Activated CD4-positive, alpha-beta memory T cell treated with anti-CD3 and anti-CD28 coated beads, Interleukin-2, amount 10 ng/mL, durations not matched to agents 7 days and 5 days (primary cell): Measurements from ENCODE around the gene RBM20. TPM values are rescaled to one million over a fixed set of nuclear protein-coding genes. Genes with fewer than 3 reads are reported as not detected.
A peak's percentile ranks its signal among the peaks of the same experiment; 100 is the strongest.
"Not testable (repeated sequence)": the region's sequence is repeated elsewhere in the genome, so short reads cannot be mapped to it uniquely, and the experiment has no call there.

Experiments used
- CTCF ChIA-PET: fragments of 350-600 bp; sonication (Branson Sonifier 250); formaldehyde crosslinking; loops from one replicate; lab custom pipeline; 2021; ENCODE audit warnings: antibody characterized with exemption, inconsistent platforms; lab: Charles Lee
- POLR2A ChIA-PET: fragments of 350-600 bp; sonication (Branson Sonifier 250); formaldehyde crosslinking; loops from one replicate; lab custom pipeline; 2021; ENCODE audit warnings: antibody characterized with exemption; lab: Charles Lee
- DNase-seq: peaks from one replicate; pipeline ENCODE4 v3.0.0-alpha.2; 2020
- H3K27ac Mint-ChIP-seq: one replicate; pipeline ENCODE4 v1.8.0; 2021; ENCODE audit warnings: mild to moderate bottlenecking, mixed read lengths
- H3K27me3 Mint-ChIP-seq: one replicate; pipeline ENCODE4 v1.8.0; 2021; ENCODE audit warnings: mixed read lengths
- H3K36me3 Mint-ChIP-seq: one replicate; pipeline ENCODE4 v1.8.0; 2021; ENCODE audit warnings: low read depth, mixed read lengths
- H3K4me1 Mint-ChIP-seq: one replicate; pipeline ENCODE4 v1.8.0; 2021; ENCODE audit warnings: mixed read lengths
- H3K4me3 Mint-ChIP-seq: one replicate; pipeline ENCODE4 v1.8.0; 2021; ENCODE audit warnings: mild to moderate bottlenecking, mixed read lengths
- H3K9me3 Mint-ChIP-seq: one replicate; pipeline ENCODE4 v1.8.0; 2021; ENCODE audit warnings: mixed read lengths
- total RNA-seq, 2 experiments: library from RNA; stranded (reverse); gene quantifications; one replicate each; pipeline ENCODE4 v1.2.3, GENCODE V29; 2021

RBM20 gene
- under 1 TPM in 1 of 2 experiments, not detected in 1; 0.03 TPM for total RNA-seq

- peak within 1 kb of the TSS; percentile 75 for H3K4me3 Mint-ChIP-seq
- ChIA-PET CTCF (interaction anchor here (0.9 to 1.2 kb wide), 2 partner anchors 29 to 33 kb away, joined by 3 to 4 read pairs; no protein-coding TSS in a partner anchor), POLR2A (interaction anchor here (1.3 to 1.7 kb wide), 3 partner anchors 28 to 77 kb away, joined by 3 to 4 read pairs (median 3); partner anchors contain the start of gene SMC3)
- peaks cover 33% of the 10 kb centered on the region for H3K4me1 Mint-ChIP-seq
- H3K27ac Mint-ChIP-seq, result no peak within 1 kb of the TSS
- H3K36me3 Mint-ChIP-seq, result no peaks in the 10 kb centered on the region
- DNase-seq, result peak; percentile 21
- no peaks in the 10 kb centered on the region for H3K9me3 Mint-ChIP-seq
- peaks cover 69% of the 10 kb centered on the region for H3K27me3 Mint-ChIP-seq
These were observed at the start of gene RBM20 for GRCh38 chr10:110643653-110644597. RBM20 (plus strand) TSS chr10:110644336; CDS start chr10:110644455, 119 bp downstream.

GRCh38 chr10:110597476-110597875 lies 46.7 kb upstream of the RBM20 start:
- no peak overlapping the region for H3K4me3 Mint-ChIP-seq
- no peaks in the 10 kb centered on the region for H3K27me3 Mint-ChIP-seq
- H3K27ac Mint-ChIP-seq, result no peak overlapping the region
- DNase-seq, result no peak
- POLR2A ChIA-PET, result interaction anchor here (0.9 kb wide), 1 partner anchor 11 kb away, joined by 3 read pairs; no protein-coding TSS in a partner anchor
- peaks cover 66% of the 10 kb centered on the region for H3K36me3 Mint-ChIP-seq
- H3K9me3 Mint-ChIP-seq, result no peaks in the 10 kb centered on the region
- CTCF ChIA-PET, result interaction anchor here (4.5 kb wide), 1 partner anchor 292 kb away, joined by 56 read pairs; the partner anchor contains the start of gene SMNDC1
- no peaks in the 10 kb centered on the region for H3K4me1 Mint-ChIP-seq

- no peaks in the 10 kb centered on the region for H3K9me3 Mint-ChIP-seq
- ChIA-PET CTCF (interaction anchor here (0.6 to 4.5 kb wide), 15 partner anchors 8 to 300 kb away, joined by 3 to 56 read pairs (median 4); partner anchors contain the start of genes PDCD4 and SMNDC1), POLR2A (interaction anchor here (0.6 to 1.7 kb wide), 4 partner anchors 17 to 44 kb away, joined by 3 to 4 read pairs (median 4); partner anchors contain the start of genes RBM20 and SMC3)
- no peak overlapping the region for H3K27ac Mint-ChIP-seq
- H3K4me1 Mint-ChIP-seq, result no peaks in the 10 kb centered on the region
- H3K4me3 Mint-ChIP-seq, result no peak overlapping the region
- no peaks in the 10 kb centered on the region for H3K27me3 Mint-ChIP-seq
- peaks cover 65% of the 10 kb centered on the region for H3K36me3 Mint-ChIP-seq
- peak; percentile 37 for DNase-seq
These were observed 43.5 kb upstream of the RBM20 start for GRCh38 chr10:110600487-110601101.

GRCh38 chr10:110601581-110601980 lies 42.6 kb upstream of the RBM20 start:
- POLR2A ChIA-PET, result no interaction called here
- CTCF ChIA-PET, result interaction anchor here (1.1 to 1.2 kb wide), 2 partner anchors 9 to 296 kb away, joined by 3 read pairs; no protein-coding TSS in a partner anchor
- H3K27me3 Mint-ChIP-seq, result no peaks in the 10 kb centered on the region
- no peaks in the 10 kb centered on the region for H3K4me1 Mint-ChIP-seq
- no peak overlapping the region for H3K27ac Mint-ChIP-seq
- H3K36me3 Mint-ChIP-seq, result peaks cover 63% of the 10 kb centered on the region
- H3K9me3 Mint-ChIP-seq, result no peaks in the 10 kb centered on the region
- no peak overlapping the region for H3K4me3 Mint-ChIP-seq
- no peak for DNase-seq

- no peak overlapping the region for H3K4me3 Mint-ChIP-seq
- H3K9me3 Mint-ChIP-seq, result no peaks in the 10 kb centered on the region
- no peak overlapping the region for H3K27ac Mint-ChIP-seq
- ChIA-PET POLR2A (interaction anchor here (0.9 to 1.2 kb wide), 2 partner anchors 9 to 10 kb away, joined by 3 to 4 read pairs; no protein-coding TSS in a partner anchor), CTCF (interaction anchor here (0.5 to 2.3 kb wide), 9 partner anchors 8 to 757 kb away, joined by 3 to 7 read pairs (median 4); no protein-coding TSS in a partner anchor)
- no peak for DNase-seq
- H3K36me3 Mint-ChIP-seq, result peaks cover 25% of the 10 kb centered on the region
- no peaks in the 10 kb centered on the region for H3K27me3 Mint-ChIP-seq
- peaks cover 14% of the 10 kb centered on the region for H3K4me1 Mint-ChIP-seq
These were observed 36.0 kb upstream of the RBM20 start for GRCh38 chr10:110608087-110608486.

- DNase-seq, result no peak
- Mint-ChIP-seq H3K4me3 (no peak overlapping the region), H3K36me3 (peaks cover 17% of the 10 kb centered on the region), H3K4me1 (peaks cover 28% of the 10 kb centered on the region), H3K9me3 (no peaks in the 10 kb centered on the region), H3K27ac (no peak overlapping the region), H3K27me3 (no peaks in the 10 kb centered on the region)
- POLR2A ChIA-PET, result no interaction called here
- CTCF ChIA-PET, result interaction anchor here (0.8 to 1.3 kb wide), 2 partner anchors 71 to 304 kb away, joined by 3 to 4 read pairs; no protein-coding TSS in a partner anchor
These were observed 34.5 kb upstream of the RBM20 start for GRCh38 chr10:110609605-110610004.

GRCh38 chr10:110610308-110610774 lies 33.8 kb upstream of the RBM20 start:
- peaks cover 30% of the 10 kb centered on the region for H3K4me1 Mint-ChIP-seq
- H3K4me3 Mint-ChIP-seq, result no peak overlapping the region
- peaks cover 10% of the 10 kb centered on the region for H3K36me3 Mint-ChIP-seq
- H3K9me3 Mint-ChIP-seq, result no peaks in the 10 kb centered on the region
- H3K27me3 Mint-ChIP-seq, result no peaks in the 10 kb centered on the region
- no peak overlapping the region for H3K27ac Mint-ChIP-seq
- ChIA-PET POLR2A (interaction anchor here (1.8 kb wide), 1 partner anchor 10 kb away, joined by 5 read pairs; no protein-coding TSS in a partner anchor), CTCF (interaction anchor here (0.6 to 3.5 kb wide), 16 partner anchors 9 to 311 kb away, joined by 3 to 22 read pairs (median 3); partner anchors contain the start of gene RBM20)
- DNase-seq, result peak; percentile 57

GRCh38 chr10:110610781-110611180 lies 33.4 kb upstream of the RBM20 start:
- not testable (repeated sequence) for H3K36me3 Mint-ChIP-seq, H3K27me3 Mint-ChIP-seq, H3K9me3 Mint-ChIP-seq, H3K4me3 Mint-ChIP-seq, H3K27ac Mint-ChIP-seq, DNase-seq
- POLR2A ChIA-PET, result interaction anchor here (1.8 kb wide), 1 partner anchor 10 kb away, joined by 5 read pairs; no protein-coding TSS in a partner anchor
- CTCF ChIA-PET, result interaction anchor here (0.6 to 3.5 kb wide), 16 partner anchors 9 to 312 kb away, joined by 3 to 22 read pairs (median 3); partner anchors contain the start of gene RBM20
- peaks cover 33% of the 10 kb centered on the region for H3K4me1 Mint-ChIP-seq

- DNase-seq, result no peak
- ChIA-PET CTCF (interaction anchor here (0.5 to 3.5 kb wide), 4 partner anchors 12 to 81 kb away, joined by 3 to 22 read pairs (median 16); no protein-coding TSS in a partner anchor), POLR2A (no interaction called here)
- Mint-ChIP-seq H3K9me3 (no peaks in the 10 kb centered on the region), H3K4me1 (peaks cover 35% of the 10 kb centered on the region), H3K27me3 (no peaks in the 10 kb centered on the region), H3K27ac (no peak overlapping the region), H3K4me3 (no peak overlapping the region), H3K36me3 (no peaks in the 10 kb centered on the region)
These were observed 32.0 kb upstream of the RBM20 start for GRCh38 chr10:110612087-110612486.

GRCh38 chr10:110612629-110613028 lies 31.5 kb upstream of the RBM20 start:
- peaks cover 38% of the 10 kb centered on the region for H3K4me1 Mint-ChIP-seq
- ChIA-PET POLR2A (no interaction called here), CTCF (interaction anchor here (2.7 to 3.5 kb wide), 2 partner anchors 60 to 68 kb away, joined by 19 to 22 read pairs; no protein-coding TSS in a partner anchor)
- DNase-seq, result no peak
- no peak overlapping the region for H3K27ac Mint-ChIP-seq
- H3K27me3 Mint-ChIP-seq, result no peaks in the 10 kb centered on the region
- H3K9me3 Mint-ChIP-seq, result no peaks in the 10 kb centered on the region
- no peaks in the 10 kb centered on the region for H3K36me3 Mint-ChIP-seq
- no peak overlapping the region for H3K4me3 Mint-ChIP-seq

GRCh38 chr10:110613341-110613995 lies 30.7 kb upstream of the RBM20 start:
- Mint-ChIP-seq H3K4me3 (no peak overlapping the region), H3K9me3 (no peaks in the 10 kb centered on the region), H3K27me3 (no peaks in the 10 kb centered on the region), H3K36me3 (no peaks in the 10 kb centered on the region), H3K27ac (no peak overlapping the region), H3K4me1 (peaks cover 41% of the 10 kb centered on the region)
- ChIA-PET POLR2A (interaction anchor here (0.7 to 2.0 kb wide), 3 partner anchors 10 to 306 kb away, joined by 3 to 7 read pairs (median 3); partner anchors contain the start of genes BBIP1 and SHOC2), CTCF (interaction anchor here (1.7 to 3.5 kb wide), 2 partner anchors 49 to 60 kb away, joined by 3 to 19 read pairs; no protein-coding TSS in a partner anchor)
- DNase-seq, result no peak
